GM19395 (cell line): ENCODE results near the gene SEPHS2.
"Not testable (repeated sequence)": the region's sequence is repeated elsewhere in the genome, so short reads cannot be mapped to it uniquely, and the experiment has no call there.

ENCODE experiments used
- ATAC-seq: cut with Tn5 transposase; IDR thresholded peaks from one replicate; pipeline ENCODE4 v1.9.1; 2021; ENCODE audit warnings: mild to moderate bottlenecking, moderate library complexity; ENCODE audit not compliant: unreplicated experiment

The SEPHS2 gene, protein sequence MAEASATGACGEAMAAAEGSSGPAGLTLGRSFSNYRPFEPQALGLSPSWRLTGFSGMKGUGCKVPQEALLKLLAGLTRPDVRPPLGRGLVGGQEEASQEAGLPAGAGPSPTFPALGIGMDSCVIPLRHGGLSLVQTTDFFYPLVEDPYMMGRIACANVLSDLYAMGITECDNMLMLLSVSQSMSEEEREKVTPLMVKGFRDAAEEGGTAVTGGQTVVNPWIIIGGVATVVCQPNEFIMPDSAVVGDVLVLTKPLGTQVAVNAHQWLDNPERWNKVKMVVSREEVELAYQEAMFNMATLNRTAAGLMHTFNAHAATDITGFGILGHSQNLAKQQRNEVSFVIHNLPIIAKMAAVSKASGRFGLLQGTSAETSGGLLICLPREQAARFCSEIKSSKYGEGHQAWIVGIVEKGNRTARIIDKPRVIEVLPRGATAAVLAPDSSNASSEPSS

DNA sequence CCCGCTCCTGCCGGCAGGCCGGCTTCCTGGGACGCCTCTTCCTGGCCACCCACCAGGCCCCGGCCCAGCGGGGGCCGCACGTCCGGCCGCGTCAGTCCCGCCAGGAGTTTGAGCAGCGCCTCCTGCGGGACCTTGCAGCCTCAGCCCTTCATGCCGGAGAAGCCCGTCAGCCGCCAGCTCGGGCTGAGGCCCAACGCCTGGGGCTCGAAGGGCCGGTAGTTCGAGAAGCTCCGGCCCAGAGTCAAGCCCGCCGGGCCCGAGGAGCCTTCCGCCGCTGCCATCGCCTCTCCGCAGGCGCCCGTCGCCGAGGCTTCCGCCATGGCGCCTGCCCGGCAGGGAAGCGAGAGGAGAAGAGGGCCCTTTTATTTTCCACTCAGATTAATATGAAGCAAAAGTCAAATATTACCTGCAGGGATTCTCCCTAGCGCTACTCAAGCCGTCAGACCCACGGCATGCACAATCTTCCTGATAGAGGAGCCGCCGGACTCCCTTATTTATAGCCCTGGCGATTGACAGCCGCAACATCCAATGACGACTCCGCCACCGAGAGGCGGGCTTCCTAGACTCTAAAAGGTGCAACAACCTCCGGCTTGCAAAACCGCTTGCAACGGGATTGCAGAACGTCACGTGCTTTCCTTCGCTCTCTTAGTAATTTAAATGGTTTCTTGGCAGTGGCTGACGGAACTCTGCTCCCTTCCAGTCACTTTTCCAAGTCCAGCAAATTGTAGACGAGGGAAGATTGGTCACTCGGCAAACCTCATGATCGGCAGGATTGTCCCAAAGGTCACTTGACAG, at the start of gene SEPHS2:
Gene SEPHS2 (minus strand): TSS at position 467 of the 795 bp plus-strand sequence. CDS start 147 bp downstream, at position 320.
- peak; percentile 87 for ATAC-seq

DNA sequence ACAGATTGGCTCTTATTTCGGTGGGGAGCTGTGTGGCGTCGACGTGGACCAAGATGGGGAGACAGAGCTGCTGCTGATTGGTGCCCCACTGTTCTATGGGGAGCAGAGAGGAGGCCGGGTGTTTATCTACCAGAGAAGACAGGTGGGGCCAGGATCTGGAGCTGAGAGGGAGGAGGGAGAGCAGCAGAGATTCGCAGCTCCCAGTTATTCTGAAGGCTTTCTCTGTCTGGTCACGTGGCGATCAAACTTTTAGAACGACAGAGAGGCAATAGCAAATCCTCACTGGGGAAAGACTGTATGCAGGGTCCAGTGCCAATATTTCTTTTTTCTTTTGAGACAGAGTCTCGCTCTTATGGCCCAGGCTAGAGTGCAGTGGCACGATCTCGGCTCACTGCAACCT, 49.0 kb upstream of the SEPHS2 start:
- no peak for ATAC-seq

DNA sequence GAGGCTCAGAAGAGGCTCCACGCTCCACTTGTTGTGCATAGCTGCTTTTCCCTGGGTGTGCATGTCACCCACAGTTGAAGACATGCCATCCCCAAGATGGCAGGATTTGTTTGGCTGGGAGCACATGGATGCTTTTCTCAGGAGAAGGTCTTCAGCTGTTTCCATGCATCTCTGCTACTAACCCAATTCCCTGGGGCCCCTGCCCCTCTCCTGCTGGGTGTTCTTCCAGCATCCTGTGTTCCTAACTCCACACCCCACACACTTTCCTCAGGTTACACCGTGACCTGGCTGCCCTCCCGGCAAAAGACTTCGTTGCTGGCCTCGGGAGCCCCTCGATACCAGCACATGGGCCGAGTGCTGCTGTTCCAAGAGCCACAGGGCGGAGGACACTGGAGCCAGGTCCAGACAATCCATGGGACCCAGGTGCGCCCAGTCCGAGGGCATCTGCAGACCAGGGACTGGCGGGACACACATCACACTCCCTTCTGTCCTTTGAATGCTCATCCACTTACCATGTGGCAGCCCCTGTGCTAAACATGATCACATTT, 48.3 kb upstream of the SEPHS2 start:
- ATAC-seq: no peak

DNA sequence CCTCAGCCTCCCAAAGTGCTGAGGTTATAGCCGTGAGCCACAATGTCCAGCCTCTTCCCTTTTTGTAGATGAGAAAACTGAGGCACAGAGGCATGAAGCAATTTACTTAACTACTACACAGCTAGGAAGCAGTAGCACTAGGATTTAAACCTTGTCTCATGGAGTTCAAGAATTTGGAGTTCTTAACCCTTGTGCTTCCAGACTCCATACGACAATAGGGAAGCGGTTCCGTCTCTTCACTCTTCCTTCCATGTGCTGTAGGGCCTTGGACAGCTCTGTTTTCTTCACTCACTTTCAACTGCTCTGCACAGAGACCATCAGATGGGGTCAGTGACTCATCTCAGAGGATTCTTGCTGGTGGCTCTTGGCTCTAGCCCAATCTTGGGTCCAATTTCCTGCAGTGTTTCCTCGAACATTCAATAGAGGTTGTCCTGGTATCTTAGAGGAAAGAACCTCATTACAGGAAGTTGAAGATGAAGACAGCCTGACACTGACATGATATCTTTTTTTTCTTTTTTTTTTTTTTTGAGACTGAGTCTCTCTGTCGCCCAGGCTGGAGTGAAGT, 46.2 kb upstream of the SEPHS2 start:
- ATAC-seq: no peak

DNA sequence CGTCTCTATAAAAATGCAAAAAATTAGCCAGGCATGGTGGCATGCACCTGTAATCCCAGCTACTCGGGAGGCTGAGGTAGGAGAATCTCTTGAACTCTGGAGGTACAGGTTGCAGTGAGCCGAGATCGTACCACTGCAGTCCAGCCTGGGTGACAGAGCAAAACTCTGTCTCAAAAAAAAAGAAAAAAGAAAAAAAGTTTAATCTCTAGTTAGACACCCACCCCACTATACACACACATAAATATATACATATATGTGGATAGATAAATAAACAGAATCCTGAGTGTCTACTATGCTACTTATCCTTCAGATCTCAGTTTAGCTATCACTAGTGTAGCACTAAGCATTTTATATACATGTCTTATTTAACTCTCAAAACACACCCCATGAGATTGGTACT, 45.6 kb upstream of the SEPHS2 start:
- no peak for ATAC-seq

DNA sequence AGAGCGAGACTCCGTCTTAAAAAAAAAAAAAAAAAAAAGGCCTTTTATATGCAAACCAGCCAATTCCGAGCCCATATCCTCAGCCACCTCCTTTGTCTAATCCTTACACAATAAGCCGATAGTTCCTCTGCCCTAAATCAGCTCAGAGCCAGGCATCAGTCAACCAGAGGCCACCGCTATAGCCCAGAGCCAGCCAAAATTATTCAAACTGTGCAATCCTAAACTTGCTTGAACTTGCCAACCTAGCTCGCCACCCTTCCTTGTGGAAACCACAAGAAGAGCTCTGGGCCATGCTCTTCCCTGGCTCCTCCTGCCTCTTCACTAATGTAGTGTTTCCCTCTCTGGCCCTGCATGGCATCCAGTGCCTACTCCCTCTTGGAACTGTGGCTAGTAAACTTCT, 44.5 kb upstream of the SEPHS2 start:
- ATAC-seq: no peak

DNA sequence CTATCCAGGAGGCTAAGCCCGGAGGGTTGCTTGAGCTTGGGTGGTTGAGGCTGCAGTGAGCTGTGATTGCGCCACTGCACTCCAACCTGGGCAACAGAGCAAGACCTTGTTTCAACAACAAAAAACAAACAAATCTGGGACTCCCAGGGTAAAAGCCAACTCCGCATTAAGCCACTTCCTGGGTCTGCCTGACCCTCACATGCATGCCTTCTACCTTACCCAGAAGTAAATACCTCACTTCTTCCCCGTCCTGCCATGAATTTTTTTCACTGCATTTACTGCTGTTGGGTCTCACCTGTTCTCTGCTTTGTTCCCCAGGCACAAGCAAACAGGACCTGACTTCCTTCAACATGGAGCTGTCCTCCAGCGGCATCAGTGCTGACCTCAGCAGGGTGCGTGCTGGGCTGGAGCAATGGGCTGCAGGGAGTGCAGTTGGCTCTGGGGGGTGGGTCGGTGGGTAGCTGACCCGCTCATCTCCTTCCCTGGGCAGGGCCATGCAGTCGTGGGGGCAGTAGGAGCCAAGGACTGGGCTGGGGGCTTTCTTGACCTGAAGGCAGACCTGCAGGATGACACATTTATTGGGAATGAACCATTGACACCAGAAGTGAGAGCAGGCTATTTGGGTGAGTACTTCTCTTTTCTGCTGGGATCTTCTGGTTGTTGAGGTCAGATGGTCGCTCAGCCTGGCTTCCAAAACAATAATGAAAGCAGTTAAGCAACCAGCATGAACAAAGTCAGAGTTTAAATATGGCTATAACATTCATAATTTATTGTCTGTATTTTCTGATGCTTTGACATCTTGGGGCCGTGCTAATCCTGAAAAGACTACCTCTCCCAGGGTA, 43.3 kb upstream of the SEPHS2 start:
- no peak for ATAC-seq

DNA sequence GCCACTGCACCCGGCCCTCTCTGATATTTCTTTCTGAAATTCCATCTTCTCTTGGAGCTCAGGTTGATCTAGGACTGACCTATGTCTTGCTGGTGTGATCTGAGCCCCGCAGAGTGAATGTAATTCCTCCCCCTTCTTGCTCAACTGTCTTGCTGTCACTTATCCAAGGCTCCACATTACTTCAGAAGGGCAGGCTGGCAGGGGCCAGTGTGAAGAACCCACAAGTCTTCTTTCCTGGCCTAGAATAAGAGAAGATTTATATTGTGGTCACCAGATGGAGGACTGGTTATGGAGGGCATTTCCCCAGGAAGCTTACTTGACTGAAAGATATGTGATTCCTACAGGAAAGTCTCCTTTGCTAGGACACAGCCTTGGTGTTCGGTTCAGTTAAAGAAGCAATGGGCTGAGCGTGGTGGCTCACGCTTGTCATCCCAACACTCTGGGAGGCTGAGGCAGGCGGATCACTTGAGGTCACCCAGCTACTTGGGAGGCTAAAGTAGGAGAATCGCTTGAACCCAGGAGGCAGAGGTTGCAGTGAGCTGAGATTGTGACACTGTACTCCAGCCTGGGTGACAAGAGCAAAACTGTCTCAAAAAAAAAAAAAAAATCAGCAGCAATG, 40.3 kb upstream of the SEPHS2 start:
- no peak for ATAC-seq

DNA sequence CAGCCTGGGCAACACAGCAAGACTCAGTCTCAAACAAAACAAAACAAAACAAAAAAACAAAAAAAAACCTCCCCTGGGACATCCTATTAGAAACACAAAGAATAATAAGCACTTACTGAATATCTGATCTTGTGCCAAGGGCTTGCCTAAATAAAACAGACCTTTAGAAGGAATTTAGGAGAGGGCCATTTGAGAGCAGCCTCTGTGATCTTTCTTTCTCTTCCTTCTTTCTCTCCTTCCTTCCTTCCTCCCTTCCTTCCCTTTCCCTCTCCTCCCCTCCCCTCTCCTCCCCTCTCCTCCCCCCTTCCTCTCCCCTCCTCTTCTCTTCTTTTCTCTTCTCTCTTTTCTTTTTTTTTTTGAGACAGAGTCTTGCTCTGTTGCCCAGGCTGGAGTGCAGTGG, 39.2 kb upstream of the SEPHS2 start:
- no peak for ATAC-seq

DNA sequence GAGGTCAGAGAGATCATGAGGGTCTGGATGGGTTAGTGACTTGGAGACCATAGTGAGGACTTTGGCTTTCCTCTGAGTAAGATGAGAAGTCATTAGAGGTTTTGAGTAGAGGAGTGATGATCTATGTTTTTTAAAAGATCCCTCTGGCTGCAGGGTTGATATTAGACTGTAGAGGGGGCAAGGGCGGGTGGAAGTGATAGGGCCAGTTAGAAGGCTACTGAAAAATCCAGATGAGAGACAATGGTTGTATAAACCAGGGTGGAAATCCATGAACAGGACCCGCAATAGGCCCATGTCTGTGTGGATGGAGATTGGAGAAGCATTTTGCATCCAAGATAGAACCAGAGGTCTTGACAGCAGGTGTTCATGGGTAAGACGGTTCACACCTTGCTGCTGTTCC, 36.7 kb upstream of the SEPHS2 start:
- ATAC-seq: no peak

DNA sequence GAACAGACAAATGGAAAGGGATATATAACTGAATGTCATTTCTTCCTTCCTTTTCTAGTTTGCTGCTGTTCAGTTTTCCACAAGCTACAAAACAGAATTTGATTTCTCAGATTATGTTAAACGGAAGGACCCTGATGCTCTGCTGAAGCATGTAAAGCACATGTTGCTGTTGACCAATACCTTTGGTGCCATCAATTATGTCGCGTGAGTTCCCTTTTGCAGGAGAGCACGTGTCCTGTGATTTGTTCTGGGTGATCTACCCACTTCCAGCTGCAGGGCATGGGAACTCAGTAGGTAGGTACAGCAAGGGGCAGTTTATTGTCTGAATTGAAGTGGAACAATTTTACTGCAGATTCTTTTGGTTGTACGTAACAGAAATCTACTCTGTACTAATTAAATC, 35.7 kb upstream of the SEPHS2 start:
- no peak for ATAC-seq

DNA sequence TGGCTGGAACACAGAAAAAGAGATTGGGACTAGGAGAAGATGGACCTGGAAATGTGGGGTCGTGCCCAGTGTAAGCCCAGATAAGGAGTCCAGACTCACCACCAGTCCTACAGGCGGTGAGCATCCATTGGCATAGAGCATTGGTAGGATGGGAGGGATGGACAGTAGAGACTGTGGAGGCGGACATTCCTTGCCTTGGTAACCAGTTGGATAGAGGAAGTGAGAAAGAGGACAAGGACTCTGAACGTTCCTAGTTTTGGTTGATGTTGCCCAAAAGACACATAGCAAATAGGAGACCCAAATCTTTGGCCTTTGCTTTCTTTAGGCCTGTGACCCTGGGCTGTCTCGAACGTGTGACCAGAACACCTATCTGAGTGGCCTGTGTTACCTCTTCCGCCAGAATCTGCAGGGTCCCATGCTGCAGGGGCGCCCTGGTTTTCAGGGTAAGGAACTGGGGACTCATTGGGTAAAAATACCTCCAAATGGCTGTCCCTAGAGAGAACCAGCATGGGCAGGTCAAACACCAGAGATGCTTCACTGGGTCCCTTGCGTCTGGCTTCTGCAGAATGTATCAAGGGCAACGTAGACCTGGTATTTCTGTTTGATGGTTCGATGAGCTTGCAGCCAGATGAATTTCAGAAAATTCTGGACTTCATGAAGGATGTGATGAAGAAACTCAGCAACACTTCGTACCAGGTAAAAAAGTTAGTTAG, 33.2 kb upstream of the SEPHS2 start:
- ATAC-seq: no peak

DNA sequence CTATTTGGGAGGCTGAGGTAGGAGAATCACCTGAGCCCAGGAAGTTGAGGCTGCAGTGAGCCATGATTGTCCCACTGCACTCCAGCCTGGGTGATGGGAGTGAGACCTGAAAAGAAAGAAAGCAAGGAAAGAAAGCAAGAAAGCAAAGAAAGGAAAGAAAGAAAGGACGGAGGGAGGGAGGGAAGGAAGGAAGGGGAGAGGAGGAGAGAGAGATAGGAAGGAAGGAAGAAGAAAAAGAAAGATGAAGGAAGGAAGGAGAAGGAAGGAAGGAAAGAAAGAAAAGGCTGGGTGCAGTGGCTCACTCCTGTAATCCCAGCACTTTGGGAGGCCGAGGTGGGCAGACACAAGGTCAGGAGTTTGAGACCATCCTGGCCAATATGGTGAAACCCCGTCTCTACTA, 32.1 kb upstream of the SEPHS2 start:
- ATAC-seq: not testable (repeated sequence)

DNA sequence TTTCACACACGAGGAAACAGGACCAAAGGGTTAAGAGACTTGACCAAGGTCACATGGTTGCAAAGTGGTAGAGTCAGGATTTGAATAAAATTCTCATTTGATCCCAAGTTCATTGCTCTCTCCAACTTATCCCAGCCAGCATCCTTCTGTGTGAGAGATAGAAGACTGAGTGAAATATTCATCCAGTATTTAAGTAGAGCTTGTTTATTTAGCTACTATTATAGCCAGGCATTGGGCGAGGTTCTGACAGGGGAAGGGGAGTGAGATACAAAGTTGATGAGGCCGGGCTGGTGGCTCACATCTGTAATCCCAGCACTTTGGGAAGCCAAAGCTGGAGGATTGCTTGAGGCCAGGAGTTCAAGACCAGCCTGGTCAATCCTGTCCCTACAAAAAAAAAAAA, 31.3 kb upstream of the SEPHS2 start:
- no peak for ATAC-seq

DNA sequence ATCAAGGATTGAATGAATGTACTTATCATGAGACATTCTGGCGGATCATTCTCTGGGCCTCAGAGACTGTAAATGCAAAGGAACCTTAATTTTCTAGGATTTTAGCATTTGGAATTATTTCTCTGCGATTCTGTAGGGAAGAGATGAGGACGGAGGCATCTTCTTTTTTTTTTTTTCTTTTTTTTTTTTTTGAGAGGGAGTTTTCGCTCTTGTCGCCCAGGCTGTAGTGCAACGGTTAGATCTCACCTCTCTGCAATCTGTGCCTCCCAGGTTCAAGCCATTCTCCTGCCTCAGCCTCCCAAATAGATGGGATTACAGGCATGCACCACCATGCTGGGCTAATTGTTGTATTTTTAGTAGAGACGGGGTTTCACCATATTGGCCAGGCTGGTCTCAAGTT, 29.0 kb upstream of the SEPHS2 start:
- ATAC-seq: no peak

DNA sequence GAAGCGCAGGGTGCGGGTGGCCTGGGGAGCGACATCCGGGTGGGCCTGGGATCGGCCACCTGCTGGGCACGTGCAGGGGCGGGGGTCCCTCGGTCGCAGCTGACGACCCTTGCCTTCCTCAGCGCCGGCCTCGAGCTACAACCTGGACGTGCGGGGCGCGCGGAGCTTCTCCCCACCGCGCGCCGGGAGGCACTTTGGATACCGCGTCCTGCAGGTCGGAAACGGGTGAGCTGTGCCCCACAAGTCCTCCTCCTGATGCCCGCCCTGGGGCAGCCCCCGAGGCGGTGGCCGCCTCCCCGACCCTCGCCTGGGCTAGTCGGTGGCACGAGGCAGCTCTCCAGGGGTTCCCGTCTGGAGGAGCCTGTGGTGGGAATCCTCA, 28.4 kb upstream of the SEPHS2 start:
- ATAC-seq: no peak

DNA sequence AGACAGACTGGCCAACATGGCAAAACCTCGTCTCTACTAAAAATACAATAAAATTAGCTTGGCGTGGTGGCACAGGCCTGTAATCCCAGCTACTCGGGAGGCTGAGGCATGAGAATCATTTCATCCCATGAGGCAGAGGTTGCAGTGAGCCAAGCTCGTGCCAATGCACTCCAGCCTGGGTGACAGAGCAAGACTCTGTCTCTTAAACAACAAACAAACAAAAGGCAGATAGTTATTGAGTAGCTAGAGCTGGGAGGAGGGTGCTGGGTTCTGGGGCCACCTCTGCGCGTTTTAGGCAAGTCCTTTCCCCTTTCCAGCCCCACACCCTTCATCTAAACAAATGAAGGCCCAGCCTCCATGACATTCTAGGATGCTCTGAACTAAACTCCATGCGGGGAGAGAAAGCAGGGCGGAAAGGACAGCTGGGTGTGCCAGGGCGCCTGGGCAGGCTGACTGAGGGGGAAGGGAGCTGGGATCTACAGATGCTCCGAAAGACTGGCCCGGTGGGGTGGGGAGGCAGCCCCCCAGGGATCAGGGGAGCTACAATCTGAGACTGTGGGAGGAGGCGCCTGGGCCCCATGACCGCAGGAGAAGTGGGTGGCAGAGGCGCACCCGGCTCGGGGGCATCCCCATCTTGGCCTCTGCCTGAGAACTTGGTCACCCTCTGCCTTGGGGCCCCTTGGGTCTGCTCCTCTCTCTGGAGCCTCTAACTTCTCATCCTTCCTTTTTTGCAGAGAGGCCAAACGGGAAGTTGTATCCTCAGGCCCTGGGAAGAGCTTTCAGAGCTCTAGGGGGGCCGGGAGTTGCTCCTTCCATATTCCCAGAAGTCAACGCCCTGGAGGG, 27.8 kb upstream of the SEPHS2 start:
- no peak for ATAC-seq

DNA sequence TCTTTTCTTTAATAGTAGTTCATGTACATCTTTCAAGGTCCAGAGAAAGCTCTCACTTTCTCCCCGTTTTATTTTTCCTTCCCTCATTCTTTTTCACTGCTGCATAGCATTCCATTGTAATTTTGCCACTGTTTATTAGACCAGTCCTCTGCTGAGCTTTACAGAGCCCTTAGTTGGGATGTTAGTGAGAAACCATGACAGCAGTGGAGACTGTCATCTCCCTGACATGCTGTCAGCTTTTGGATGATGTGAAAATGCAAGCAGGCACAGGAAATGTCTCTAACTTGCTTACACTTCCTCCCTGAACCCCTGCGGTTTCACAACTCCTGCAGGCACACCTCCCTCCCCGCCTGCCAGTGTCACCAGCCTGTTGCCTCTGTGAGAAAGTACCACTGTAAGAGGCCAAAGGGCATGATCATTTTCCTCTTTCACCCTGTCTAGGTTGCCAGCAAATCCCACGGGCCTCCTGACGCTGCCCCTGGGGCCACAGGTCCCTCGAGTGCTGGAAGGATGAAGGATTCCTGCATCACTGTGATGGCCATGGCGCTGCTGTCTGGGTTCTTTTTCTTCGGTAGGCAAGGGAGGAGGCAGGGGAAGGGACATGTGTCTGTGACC, 26.8 kb upstream of the SEPHS2 start, which contains the start of gene ITGAL:
Gene ITGAL (plus strand): TSS at position 415 of the 615 bp plus-strand sequence. CDS start 96 bp downstream, at position 511.
- peak; percentile 51 for ATAC-seq
